ENCODE data around the gene SPDEF.

Gene SPDEF

DNA sequence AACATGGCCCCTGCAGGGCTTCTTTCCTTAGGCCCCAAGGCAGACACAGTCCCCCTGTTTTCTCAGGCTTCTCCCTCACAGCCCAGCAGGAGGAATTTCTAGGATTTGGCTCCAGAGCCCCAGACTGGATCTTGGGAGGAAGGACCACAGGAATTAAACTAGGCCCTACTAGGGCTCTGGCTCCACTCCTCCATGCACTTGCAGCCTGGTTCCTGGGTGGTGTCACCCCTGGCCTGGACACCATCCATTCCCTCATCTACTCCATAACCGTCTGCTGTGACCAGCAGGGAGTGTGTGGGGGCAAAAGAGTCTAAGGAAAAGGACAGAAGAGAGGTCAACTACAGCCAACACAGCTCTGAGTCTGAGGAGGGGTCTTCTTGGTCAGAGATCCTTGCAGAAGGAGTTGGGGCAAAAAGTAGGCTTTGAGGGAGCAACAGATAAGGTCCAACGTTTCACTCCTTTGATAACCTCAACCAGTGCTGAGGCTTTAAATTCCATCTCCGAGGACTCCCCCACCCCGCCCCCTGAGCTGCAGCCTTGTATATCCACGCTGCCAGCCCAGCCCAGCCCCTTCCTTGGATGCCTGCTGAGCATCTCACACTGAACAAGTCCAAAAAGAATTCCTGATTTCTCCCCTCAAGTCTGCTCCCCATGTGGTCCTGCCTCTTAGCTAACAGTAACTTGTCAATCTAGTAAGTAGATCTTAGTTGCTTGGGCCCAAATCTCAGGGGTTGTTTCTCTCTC is 27.9 kb upstream of the SPDEF start:
- no peak for DNase-seq (ENCODE audit: low read depth in 2 of 2)

DNA sequence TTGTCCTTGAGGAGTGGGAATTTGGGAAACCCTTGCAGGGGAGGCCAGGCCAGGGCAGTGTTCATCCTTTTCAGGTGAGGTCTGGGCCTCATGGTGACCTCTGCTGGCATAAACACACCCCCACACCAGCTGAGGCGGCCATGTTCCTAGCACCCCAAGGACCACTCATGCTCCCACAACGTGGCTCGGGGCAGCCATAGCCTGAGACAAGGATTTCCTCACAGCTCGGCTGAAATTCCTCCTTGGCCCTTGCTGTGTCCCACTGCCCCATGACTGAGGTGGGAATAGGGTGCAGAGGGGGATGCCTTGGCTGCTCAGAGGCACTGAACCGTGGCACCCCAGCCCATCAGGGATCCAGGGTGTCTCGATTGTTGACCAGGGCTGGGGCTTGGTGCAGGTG is 27.3 kb upstream of the SPDEF start:
- no peak for DNase-seq (ENCODE audit: low read depth in 2 of 2)

DNA sequence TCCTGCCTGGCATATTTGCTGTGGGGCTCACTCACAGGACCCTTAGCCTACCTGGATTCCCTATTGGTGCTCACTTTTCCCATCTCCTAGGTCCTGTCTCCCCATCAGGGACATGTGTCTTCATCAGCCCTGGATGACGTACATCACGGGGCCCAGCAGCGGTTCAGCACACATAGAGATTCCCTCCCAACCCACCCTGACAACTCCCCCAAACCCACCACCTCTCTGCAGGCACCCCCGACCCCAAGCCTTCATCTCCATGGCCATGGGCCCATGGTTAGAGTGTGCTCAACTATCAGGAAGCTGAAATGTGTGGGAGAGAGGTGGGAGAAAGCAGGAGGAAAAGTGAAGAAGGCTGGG is 25.4 kb upstream of the SPDEF start:
- DNase-seq (ENCODE audit: low read depth in 2 of 2) = no peak

GRCh38 chr6:34580707-34581560 is 24.8 kb upstream of the SPDEF start:
- DNase-seq (ENCODE audit: low read depth in 2 of 2) = no peak

DNA sequence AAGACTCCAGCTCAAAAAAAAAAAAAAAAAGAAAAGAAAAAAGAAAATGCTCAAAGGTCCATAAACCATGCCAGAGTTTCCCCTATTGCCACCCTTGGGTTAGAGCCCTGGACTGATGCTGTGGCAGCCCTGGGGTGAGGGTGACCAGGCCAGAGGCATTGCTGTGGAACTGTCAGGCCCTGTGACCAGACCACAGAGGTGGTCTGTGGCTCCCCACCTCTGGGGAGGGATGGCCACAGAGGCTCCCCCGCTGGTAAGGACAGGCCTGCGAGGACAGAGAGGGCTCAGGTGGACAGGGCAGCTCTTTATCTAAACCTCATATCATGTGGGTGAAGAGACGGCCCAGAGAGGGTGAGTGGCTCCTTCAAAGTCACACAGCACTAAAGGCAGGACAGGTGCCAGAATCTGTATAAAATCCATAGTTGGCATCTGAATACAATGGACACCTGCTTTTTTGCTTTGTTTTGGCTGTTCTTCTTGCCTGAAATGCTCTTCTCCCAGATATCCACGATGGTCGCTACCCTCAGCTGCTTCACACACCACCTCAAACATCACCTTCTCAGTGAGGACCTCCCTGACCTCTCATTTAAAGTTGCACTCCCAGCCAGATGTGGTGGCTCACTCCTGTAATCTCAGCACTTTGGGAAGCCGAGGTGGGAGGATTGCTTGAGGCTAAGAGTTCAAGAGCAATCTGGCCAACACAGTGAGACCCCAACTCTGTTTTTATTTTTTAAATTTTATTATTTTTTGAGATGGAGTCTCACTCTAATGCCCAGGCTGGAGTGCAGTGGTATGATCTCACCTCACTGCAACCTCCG is 22.5 kb upstream of the SPDEF start:
- no peak for DNase-seq (ENCODE audit: low read depth in 2 of 2)

- DNase-seq (ENCODE audit: low read depth in 2 of 2) = no peak
These were observed 20.3 kb upstream of the SPDEF start for GRCh38 chr6:34576286-34576955.

DNA sequence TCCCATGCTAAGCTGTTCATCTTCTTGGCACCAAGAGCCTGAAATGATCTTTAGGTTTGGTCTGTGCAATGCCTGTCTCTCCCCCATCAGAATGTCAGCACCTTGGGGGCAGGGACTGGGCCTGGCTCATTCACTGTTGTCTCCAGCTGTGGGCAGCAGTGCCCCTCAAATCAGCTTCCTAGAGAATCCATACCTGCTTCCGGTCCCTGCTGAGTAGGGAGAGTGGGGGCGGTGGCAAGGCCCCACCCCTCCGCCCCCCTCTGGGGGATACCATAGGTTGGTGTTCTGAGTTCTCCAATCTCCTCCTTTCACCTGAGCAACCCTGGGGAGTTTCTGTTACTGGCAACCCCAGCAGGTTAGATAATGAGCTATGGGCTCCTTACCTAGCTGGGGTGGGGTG is 19.2 kb upstream of the SPDEF start:
- no peak for DNase-seq (ENCODE audit: low read depth in 2 of 2)

DNA sequence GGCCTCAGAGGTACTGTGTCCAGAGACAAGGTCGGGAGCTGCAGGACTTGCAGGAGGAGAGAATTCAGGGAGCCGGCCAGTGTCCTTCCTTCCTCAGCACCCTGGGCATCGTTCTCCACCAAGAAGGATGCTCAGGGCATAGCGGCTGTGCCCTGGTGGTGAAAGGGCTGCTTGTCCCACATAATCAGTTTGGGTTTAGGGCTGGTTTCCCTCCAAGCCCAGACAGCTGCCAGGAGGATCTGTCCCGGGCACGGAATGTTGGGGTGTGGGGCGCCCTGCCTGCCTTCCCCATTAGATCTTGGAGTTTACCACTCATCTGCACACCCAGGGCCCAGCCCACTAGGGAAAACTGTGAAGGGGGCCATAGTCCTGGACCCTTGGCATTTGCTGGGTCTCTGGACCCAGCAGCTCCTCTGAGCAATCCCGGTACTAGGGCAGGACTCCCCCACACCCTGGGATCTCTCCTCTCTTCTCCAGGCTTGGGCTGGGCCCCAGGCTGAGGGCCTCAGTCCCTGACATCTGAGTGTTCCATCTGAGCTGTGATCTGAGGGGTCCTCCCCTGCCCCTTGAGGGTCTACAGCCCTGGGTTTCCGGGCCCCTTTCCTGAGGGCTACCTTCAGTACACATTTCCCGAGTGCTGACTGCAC is 18.6 kb upstream of the SPDEF start:
- no peak for DNase-seq (ENCODE audit: low read depth in 2 of 2)

- no peak for DNase-seq (ENCODE audit: low read depth in 2 of 2)
These were observed 17.5 kb upstream of the SPDEF start for GRCh38 chr6:34573567-34574183.

DNA sequence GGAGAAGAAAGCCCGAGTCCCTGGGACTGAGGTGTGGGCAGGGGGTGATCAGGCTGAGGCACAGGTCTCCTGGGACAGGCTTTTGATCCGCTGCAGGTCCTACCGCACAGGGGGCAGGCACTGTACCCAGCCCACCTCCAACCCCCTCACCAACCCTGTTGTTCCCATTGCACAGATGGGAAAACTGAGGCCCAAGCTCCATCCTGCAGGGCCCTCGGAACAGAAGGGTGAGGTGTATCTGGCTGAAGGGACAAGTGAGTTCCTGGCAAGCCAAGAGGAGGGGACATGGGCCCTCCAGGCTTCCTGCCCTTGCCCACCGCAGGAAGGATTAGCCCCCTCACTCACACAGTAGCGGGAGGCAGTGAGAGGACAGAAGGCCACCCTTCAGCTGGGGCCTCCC is 16.5 kb upstream of the SPDEF start:
- no peak for DNase-seq (ENCODE audit: low read depth in 2 of 2)

DNA sequence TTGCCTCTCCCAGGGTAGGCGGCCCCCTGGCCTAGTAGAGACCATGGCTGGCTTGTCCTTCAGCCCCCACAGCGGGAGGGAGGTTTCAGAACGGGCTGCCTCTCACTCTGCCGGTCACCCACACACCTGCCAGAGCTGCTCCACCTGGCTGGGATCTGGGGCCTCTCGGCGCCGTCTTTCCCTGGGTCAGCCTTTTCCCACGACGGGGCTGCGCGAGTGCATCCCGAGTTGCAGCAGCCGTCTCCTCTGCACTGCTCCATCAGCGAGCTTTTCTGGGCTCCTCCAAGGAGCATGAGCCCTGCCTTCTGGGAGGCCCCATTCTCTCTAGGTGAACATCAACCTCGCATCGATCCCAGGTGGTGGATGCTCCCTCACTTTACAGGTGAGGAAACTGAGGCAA is 15.9 kb upstream of the SPDEF start:
- DNase-seq (ENCODE audit: low read depth in 2 of 2) = no peak

GRCh38 chr6:34571388-34571787 is 15.3 kb upstream of the SPDEF start:
- no peak for DNase-seq (ENCODE audit: low read depth in 2 of 2)

DNA sequence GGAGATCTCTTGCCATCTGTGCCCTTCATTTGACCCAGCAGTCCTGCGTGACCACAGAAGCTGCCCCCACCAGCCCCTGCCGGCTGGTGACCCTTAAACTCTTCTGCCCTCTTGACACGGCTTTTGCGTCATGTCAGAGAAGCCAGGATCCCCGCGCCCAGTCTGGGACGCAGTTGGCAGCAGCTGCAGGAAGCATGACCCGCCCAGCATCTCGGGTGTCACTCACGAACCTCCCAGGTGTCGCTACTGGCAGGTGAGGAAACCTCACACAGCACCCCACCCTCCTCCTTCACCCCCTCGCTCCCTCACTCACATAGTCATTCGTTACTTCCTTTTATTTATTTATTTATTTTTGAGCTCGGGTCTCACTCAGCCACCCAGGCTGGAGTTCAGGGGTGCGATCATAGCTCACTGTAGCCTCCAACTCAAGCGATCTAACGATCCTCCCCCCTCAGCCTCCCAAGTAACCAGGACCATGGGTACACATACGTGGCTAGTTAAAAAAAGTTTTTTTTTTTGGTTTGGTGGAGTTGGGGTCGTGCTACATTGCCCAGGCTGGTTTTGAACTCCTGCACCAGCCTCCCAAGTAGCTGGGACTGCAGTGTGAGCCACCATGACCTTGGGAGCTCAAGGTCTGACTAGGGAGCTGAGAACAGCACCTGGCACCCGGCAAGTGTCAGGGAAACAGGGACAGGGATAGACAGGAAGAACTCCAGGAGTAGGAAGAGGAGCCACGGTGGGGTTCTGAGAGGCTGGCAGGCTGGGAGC is 14.1 kb upstream of the SPDEF start:
- DNase-seq (ENCODE audit: low read depth in 2 of 2) = no peak

DNA sequence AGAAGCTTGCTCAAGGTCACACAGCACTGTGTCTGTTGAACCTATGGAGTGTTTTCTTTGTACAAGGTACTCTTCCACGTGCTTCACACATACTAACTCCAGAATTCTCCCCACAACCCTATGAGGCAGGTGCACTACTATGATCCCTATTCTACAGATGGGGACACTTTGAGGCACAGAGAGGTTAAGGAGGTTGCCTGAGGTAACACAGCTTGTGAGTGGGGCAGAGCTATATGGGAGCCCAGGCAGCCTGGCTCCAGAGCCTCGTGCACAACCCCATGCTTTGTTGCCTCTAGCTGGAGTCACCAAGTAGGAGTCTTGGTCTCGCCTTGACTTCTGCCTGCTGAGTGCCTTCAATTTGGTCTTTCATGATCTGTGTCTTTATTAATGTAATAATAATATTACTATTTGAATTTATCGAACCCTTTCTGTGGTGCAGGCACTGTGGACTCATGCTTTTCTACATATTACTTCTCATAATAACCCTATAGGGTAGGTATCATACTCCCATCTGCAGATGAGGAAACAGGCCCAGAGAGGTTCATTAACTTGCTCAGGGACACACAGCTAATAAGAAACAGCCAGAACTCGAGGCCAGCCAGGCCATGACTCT is 13.3 kb upstream of the SPDEF start:
- DNase-seq (ENCODE audit: low read depth in 2 of 2) = no peak

DNA sequence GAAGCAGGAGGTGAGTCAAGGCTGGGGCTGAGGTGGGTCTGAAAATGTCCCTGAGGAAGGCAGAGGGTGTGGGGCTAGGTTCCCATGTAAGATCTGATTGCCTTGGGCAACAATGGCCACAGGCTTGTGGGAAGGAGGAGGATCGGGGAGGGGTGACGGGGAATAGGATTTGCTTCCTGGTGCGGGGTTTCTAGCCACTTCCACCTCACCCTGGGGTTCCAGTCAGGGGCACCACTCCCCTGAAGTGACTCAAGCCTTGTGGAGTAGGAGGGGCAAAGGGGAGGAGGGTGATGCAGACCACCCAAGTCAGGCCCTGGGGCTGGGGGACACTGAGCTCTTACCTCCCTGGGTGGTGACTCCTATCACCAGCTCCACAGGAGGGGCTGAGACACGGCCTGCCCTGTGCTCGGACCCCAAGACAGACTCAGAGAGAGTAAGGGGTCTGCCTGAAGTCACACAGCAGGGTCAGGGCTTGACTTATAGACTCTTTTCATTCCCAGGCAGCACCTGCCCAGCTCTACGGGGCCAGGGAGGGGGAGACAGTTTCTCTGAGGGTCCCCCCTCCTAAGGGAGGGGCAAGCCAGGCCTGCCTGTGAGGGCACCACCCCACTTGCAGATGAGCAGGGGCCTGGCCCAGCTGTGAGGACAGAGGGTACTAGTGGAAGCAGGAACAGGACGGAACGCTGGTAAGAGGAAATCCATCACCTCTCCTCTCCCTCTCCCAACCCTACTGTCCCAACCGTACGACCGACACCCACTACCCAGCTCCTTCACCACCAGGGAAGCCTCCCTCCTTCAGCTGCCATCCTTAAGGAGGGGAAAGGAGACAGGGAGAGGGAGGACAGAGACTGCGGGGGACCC is 12.4 kb upstream of the SPDEF start:
- no peak for DNase-seq (ENCODE audit: low read depth in 2 of 2)

DNA sequence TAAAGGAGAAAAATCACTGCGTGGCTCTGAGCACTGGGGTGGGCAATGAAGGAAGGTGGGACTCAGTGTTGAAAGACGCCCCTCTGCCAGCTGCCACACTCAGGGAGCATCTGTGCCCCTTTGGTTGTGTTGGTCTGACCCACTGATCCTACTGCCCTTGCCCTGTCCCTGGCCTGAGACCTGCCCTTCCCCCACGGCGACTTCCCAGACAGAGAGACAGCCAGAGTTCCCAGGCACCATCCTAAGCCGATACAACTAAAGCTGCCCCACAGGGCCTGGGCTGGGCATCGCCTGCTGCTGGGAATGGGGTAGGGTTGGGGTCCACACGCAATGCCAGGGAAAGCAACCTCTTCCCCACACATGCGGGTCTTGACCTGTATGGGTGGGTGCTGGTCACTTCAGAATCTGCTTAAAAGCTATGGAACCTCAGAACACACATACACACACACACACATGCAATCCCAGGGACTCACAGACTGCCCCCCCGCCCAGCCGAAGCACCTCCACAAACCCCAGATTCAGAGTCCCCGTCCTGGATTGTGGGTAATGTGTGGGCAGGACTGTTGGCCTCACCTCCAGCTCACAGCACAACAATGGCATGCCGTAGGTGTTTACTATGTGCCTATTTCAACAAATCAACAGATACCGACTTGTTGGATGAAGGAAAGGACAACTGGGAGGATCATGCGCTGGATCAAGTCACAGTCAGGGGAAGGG is 10.9 kb upstream of the SPDEF start:
- DNase-seq (ENCODE audit: low read depth in 2 of 2) = no peak

GRCh38 chr6:34565722-34566137 is 9.6 kb upstream of the SPDEF start:
- DNase-seq (ENCODE audit: low read depth in 2 of 2) = no peak

GRCh38 chr6:34564181-34564580 is 8.1 kb upstream of the SPDEF start:
- no peak for DNase-seq (ENCODE audit: low read depth in 2 of 2)

Data from stimulated activated CD4-positive, alpha-beta T cell treated with anti-CD3 and anti-CD28 coated beads, Interleukin-1b, Interleukin-23, amount 100 ng/mL, for 4 hours (primary cell).